Measurements from ENCODE around the gene RGS10.
A peak's percentile ranks its signal among the peaks of the same experiment; 100 is the strongest.
"Not testable (repeated sequence)": the region's sequence is repeated elsewhere in the genome, so short reads cannot be mapped to it uniquely, and the experiment has no call there.

The RGS10 gene

DNA sequence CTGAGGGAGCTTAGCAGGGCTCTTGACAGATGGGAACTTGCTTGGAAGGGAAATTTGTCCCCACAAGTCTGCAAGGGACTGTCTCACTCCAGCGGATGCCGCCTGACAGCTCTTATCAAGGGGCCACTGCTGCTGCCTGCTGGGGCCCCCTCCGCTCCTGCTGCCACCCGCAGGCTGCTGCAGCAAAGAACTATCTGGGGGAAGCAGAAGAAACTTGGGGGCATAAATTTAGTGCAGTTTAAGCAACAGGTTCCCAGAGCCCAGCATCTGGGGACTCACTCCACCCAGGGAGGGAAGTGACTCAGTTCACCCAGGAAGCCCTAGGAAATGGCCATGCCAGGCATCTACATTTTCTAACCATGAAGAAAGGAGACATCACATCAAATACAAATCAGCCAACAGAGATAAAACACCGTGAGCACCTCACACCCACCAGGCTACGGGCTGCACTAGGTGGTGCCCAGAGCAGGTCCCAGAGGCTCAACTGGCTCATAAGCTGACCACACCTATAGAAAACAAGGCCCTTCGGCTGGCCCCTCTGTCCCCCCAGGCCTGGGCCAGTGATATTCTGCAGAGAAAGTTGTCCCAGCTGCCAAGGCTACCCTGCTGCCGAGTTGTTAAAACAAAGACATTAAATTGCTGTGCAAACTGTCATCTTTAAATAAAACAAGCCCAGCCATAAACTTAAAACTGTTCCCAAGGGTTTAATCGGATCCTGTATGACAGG lies 3.7 kb downstream of the RGS10 start:
- no peak for DNase-seq (ENCODE audit: low spot score)

- no peak for DNase-seq (ENCODE audit: low spot score)
Observed at GRCh38 chr10:119537953-119538630, 4.4 kb downstream of the RGS10 start.

GRCh38 chr10:119536508-119537025 lies 6.0 kb downstream of the RGS10 start:
- DNase-seq (ENCODE audit: low spot score): no peak

- no peak for DNase-seq (ENCODE audit: low spot score)
Observed at GRCh38 chr10:119535837-119536507, 6.5 kb downstream of the RGS10 start.

- no peak for DNase-seq (ENCODE audit: low spot score)
Observed at GRCh38 chr10:119535305-119535704, 7.2 kb downstream of the RGS10 start.

DNA sequence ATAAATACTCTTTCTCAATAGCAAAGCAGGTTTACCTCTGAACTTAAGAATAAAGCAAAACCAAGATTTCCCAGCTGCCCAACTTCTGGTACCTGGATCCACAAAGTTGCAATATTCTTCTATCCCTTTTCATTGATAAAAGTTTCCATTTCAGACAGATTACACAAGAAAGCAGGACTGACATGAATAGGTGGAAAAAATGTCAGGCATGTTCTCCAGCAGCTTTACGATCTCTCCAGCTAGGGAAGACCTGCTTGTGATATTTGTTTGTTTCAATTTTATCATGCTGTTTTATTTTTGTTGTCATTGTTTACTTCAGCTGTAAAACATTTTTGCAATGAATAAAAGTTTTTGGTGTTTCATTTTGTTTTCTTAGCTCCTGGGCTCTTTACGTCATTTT lies 9.0 kb downstream of the RGS10 start:
- no peak for DNase-seq (ENCODE audit: low spot score)

DNA sequence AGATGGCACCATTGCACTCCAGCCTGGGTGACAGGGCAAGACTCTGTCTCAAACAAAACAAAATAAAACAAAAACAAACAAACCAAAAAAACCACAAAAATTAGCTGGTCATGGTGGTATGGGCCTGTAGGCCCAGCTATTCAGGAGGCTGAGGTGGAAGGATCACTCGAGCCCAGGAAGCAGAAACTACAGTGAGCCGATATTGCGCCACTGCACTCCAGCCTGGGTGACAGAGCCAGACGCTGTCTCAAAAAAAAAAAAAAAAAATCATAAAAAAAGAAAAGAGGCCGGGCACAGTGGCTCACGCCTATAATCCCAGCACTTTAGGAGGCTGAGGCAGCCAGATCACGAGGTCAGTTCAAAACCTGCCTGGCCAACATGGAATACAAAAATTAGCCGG lies 9.7 kb downstream of the RGS10 start:
- DNase-seq (ENCODE audit: low spot score): not testable (repeated sequence)

GRCh38 chr10:119532251-119532650 lies 10.3 kb downstream of the RGS10 start:
- not testable (repeated sequence) for DNase-seq (ENCODE audit: low spot score)

GRCh38 chr10:119531067-119531466 lies 11.5 kb downstream of the RGS10 start:
- no peak for DNase-seq (ENCODE audit: low spot score)

DNA sequence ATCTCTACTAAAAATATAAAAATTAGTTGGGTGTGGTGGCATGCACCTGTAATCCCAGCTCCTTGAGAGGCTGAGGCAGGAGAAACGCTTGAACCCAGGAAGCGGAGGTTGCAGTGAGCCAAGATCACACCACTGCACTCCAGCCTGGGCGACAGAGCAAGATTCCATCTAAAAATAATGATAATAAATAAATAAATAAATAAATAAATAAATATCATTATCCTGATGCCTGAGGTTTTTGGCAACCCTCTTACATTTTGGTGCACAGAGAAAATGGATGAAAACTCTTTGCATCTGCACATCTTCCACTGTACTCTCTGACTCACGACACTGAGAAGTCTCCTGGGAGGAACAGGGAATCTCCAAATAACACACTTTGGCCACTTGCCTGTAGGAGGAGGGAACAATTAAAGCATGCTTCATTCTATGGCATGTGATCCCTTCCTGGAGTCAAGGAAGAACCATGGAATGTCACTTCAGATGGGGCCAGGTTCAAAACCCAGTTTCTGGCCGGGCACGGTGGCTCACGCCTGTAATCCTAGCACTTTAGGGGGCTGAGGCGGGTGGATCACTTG lies 13.8 kb downstream of the RGS10 start:
- peak; percentile 57 for DNase-seq (ENCODE audit: low spot score)

DNA sequence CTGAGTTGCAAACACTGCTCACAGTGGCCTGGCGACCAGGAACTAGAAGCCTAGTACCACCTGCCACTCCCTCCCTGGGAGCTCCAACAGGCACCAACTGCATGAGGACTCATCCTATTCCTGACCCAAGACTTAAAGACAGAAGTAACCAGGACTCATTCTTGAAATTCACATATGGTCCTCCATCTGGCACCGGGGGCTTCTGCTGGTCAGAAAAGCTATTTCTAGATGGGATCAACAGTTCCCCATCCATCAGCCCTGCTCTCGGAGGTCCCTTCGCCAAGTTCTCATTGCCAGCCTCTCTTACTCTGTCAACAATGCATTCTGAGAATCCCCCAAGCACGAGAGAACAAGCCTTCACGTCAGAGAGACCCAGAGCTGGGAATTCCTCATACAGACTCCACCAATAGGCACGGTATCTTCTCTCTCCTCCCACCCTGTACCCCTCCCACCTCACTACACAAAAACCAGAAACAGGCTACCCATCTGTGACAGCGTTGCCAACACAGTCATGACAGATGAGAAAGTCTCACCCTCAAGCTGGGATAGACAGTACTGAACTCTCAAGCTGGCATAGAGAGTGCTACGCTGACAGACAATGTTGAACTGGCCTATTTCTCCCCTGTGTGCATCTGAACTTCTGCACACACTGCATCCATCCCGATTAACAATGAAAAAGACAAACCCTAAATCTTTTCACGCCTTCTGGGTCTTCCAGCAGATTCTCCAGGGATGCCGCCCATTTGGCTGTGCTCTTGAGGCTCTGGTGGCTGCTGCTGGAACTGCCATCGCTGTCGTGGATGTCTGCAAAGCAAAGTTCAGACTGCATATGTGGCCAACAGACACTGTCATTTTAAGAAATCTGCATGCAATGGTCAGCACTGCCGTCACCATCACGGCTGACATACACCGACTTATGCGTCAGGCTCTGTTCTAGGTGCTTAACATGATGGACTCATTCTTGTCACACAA lies 15.6 kb downstream of the RGS10 start:
- no peak for DNase-seq (ENCODE audit: low spot score)

DNA sequence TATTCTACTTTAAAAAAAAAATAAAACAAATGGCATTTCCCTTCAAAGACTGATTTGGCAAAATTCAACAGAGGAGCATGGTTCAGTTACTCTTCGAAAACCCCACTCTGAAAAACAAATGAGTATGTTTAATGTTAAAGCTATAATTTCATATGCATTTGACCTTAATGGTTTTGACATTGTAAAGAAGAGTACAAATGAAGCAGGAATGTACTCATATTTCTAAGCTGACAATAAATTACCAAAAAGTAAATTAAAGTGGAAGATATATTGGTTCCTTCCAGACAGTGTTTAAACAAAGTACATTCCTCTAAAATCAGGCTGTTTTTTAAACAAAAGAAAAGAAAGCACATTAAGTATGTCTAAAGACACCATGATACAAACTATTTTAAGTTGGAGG lies 16.4 kb downstream of the RGS10 start:
- DNase-seq (ENCODE audit: low spot score): no peak

DNA sequence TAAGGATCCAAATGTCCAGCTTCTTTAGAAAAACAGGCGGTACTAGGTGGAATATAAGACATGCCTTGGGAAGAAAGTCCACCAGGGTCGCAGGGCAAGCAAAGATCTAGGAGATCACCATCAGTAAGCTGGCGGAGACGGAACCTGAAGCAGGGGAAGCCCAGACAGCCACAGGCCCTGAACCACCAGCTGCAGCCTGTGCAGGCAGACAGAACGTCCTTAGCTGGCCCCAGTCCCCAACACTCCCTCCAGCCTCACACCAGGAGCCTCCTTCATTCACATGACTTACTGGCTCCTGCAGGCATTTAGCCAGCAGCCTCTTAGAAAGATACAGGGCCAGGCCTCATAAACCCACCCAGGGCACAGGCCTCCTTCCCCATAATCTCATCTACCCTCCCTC lies 17.4 kb downstream of the RGS10 start:
- no peak for DNase-seq (ENCODE audit: low spot score)

DNA sequence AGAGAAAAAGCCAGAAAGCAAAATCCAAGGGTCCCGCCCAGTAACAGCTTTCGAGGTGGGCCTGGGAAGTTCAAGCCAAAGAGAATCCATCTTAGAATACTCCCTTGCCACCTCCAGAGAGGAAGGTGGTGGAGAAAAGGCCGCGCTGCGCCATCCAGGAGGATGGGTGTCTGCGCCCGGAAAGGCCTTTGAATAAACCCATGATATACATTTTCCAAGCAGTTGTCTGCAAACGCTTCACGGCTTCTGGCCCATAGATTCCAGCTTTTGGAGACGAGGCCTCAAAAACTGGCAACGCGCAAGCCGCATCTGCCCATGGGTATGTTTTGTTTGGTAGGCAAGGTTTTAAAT lies 17.8 kb downstream of the RGS10 start:
- no peak for DNase-seq (ENCODE audit: low spot score)

- no peak for DNase-seq (ENCODE audit: low spot score)
Observed at GRCh38 chr10:119523895-119524719, 18.4 kb downstream of the RGS10 start.

GRCh38 chr10:119522747-119523426 lies 19.6 kb downstream of the RGS10 start:
- peak; percentile 74 for DNase-seq (ENCODE audit: low spot score)

DNA sequence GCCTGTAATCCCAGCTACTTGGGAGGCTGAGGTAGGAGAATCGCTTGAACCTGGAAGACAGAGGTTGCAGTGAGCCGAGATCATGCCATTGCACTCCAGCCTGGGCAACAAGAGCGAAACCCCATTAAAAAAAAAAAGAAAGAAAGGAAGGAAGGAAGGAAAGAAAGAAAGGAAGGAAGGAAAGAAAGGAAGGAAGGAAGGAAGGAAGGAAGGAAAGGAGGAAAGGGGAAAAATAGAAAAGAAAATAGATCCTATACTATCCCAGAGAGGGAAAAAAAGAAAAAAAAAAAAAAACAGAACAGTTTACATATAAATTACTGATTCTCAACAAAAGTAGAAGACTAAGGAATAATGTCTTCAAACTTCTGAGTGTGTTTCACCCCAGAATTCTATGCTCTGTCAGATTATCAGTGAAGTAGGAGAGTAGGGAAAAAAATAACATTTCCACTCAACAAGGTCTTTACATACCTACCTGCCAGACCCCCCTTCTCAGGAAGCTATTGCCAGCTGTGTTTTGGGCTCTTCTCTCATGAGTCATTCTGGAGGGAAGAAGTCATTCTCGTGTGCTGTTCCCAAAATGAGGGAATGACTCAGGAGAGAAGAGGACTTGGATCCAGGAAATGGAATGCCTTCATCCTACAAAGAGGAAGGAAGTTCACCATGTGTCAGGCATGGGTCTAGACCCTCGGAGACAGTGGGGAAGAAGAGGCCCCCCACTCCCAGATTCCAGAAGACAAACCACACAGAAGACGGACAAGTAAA lies 20.9 kb downstream of the RGS10 start:
- peak; percentile 91 for DNase-seq (ENCODE audit: low spot score)

DNA sequence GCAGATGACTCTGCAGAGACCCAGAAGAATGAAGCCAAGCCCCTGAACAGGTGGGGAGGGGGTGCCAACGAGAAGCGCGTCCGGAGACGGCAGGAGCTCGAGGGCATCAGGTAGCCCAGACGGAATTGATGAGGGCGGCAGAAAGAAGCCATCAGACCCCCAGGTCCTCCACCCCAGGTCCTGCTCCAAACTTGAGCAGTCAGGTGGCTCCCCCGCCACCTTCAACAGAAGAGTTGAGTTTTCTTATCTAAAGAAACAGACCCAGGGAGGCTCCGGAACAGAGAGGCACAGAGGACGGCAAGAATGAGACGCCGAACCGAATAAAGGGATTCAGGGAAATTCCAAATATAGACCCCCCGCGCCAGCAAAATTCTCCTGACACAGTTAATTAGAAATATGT lies 22.2 kb downstream of the RGS10 start:
- no peak for DNase-seq (ENCODE audit: low spot score)

DNA sequence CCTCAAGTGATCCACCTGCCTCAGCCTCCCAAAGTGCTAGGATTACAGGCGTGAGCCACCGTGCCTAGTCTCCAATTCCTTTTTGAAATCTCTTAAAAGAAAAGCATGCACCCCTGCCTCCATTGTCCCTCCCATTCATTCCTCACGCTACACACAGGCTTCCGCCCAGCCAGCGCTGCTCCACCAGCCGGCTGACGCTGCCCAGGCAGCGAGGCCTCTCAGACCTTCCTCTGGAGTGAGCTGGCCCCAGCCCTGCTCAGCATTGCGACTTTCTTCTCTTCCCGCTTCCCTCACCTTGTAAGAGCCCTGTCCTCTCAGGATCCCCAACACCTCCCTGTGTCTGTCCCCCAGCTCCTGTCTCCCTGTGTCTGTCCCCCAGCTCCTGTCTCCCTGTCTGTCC lies 23.6 kb downstream of the RGS10 start:
- DNase-seq (ENCODE audit: low spot score): no peak

All from kidney tubule cell (primary cell).